ENCODE measurements around the gene ADAP1. TPM values are rescaled to one million over a fixed set of nuclear protein-coding genes. Genes with fewer than 3 reads are reported as not detected.

The ADAP1 gene
- total and polyA plus RNA-seq, 2 of the 8 experiments (the other 6 are each of a cell fraction or from before 2014, with no cell fraction given) = 5.8 to 6.1 TPM

DNA sequence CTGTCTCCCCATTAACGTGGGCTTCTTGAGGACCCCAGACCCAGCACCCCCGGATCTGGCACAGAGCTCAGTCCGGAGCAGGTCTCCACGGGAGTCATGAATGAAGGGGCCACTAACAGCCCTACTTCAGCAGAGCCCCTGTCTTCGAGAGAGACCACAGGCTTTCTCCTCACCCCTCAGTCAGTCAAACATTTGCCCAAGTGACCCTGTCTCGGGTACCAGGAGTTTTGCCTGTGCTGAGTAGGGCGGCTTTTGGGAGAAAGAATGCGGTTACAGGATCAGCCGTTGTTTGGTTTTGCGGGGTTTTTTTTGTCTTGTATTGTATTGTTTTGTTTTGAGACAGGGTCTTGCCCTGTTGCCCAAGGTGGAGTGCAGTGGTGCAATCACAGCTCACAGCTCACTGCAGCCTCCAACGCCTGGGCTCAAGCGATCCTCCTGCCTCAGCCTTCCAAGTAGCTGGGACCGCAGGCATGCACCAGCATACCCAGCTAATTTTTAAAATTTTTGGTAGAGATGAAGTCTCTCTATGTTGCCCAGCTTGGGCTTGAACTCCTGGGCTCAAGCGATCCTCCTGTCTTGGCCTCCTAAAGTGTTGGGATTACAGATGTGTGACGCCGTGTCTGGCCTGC, 16.5 kb downstream of the ADAP1 start (continued):
- TF ChIP-seq EGR1 (IDR thresholded peaks at IDR 0.05; ENCODE audit: borderline replicate concordance, low read depth, low read length) = no peak
